Smooth muscle cell (in vitro differentiated cells): ENCODE results near the gene THBS4. TPM values are rescaled to one million over a fixed set of nuclear protein-coding genes. Genes with fewer than 3 reads are reported as not detected.

ENCODE experiments used
- DNase-seq: peaks from one replicate; lab custom pipeline; 2025; ENCODE audit not compliant: unreplicated experiment; lab: John Stamatoyannopoulos, UW
- H2AFZ ChIP-seq: fragments of 200-600 bp; sonication (generic); 2 replicates; pipeline ENCODE4 v1.6.0; 2016; ENCODE audit warnings: antibody characterized with exemption, low read depth, mild to moderate bottlenecking
- H3F3A ChIP-seq: fragments of 200-600 bp; sonication (generic); 2 replicates; pipeline ENCODE4 v1.6.0; 2017; ENCODE audit warnings: antibody characterized with exemption, low read depth
- H3K27ac ChIP-seq: fragments of 200-600 bp; sonication (generic); 2 replicates; pipeline ENCODE4 v1.5.1; 2016; ENCODE audit warnings: low read depth, mild to moderate bottlenecking
- H3K27me3 ChIP-seq: fragments of 200-600 bp; sonication (generic); 2 replicates; pipeline ENCODE4 v1.6.1; 2016; ENCODE audit warnings: low read depth, mild to moderate bottlenecking
- H3K36me3 ChIP-seq: fragments of 200-600 bp; sonication (generic); 2 replicates; pipeline ENCODE4 v1.5.1; 2016; ENCODE audit warnings: low read depth
- H3K4me1 ChIP-seq: fragments of 200-600 bp; sonication (generic); 2 replicates; pipeline ENCODE4 v1.5.1; 2016; ENCODE audit warnings: low read depth
- H3K4me2 ChIP-seq: fragments of 200-600 bp; sonication (generic); 2 replicates; pipeline ENCODE4 v1.6.0; 2016; ENCODE audit warnings: mild to moderate bottlenecking
- H3K4me3 ChIP-seq: fragments of 200-600 bp; sonication (generic); 2 replicates; pipeline ENCODE4 v1.5.1; 2016; ENCODE audit warnings: mild to moderate bottlenecking
- H3K79me2 ChIP-seq: fragments of 200-600 bp; sonication (generic); 2 replicates; pipeline ENCODE4 v1.6.0; 2016; ENCODE audit warnings: low read depth, mild to moderate bottlenecking
- H3K9ac ChIP-seq: fragments of 200-600 bp; sonication (generic); 2 replicates; pipeline ENCODE4 v1.6.0; 2016; ENCODE audit warnings: low read depth
- H3K9me3 ChIP-seq: fragments of 200-600 bp; sonication (generic); replicated peaks from 2 replicates; pipeline ENCODE4 v1.5.1; 2016; ENCODE audit warnings: low read depth
- H4K20me1 ChIP-seq: fragments of 200-600 bp; sonication (generic); 2 replicates; pipeline ENCODE4 v1.6.0; 2016; ENCODE audit warnings: low read depth
- CTCF ChIP-seq: fragments of 200-600 bp; sonication (generic); IDR thresholded peaks from 2 replicates; pipeline ENCODE4 v1.5.1; 2017; ENCODE audit warnings: borderline replicate concordance, mild to moderate bottlenecking, antibody characterized with exemption; ENCODE audit not compliant: insufficient read depth, poor library complexity, severe bottlenecking
- WGBS: methylation state at CpG from one replicate; pipeline ENCODE4 v1.1.7; 2016; ENCODE audit warnings: low lambda C conversion rate; 5-methylcytosine and 5-hydroxymethylcytosine counted together
- polyA plus RNA-seq: library from polyadenylated mRNA; unstranded; fragments of >200 nt; fragmentation: Nextera tagmentation; extraction: Ambion mirVana; gene quantifications from 2 replicates; pipeline ENCODE4 v1.2.1, GENCODE V29; 2016
- total RNA-seq: library from RNA; depleted of rRNA; stranded (reverse); fragments of >200 nt; gene quantifications from 2 replicates; pipeline ENCODE4 v1.2.3, GENCODE V29; 2014

The THBS4 gene
- total and polyA plus RNA-seq, 2 experiments from 2014 or later, result 0.61 to 2.9 TPM

DNA sequence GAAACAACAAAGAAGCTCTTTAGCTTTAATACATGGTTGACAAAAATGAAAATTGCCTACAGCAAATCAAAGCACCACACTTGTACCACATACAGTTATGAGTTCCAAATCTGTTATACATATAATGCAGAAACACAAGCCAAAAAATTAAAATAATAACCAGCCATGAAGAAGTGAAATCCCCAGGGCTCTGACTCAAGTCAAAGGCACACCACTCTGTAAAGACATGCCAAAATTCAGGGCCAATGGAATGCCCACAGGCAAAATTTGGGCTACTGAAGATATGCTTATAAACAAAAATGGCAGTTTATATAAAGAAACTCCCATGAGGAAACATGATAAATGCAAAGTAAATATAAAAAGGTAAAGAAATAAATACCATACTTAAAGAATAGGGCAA lies 29.0 kb downstream of the THBS4 start:
- DNase-seq, result no peak
- no peaks in the 10 kb centered on the region for H3K79me2 ChIP-seq
- no peak overlapping the region for H3K4me2 ChIP-seq
- no peaks in the 10 kb centered on the region for H4K20me1 ChIP-seq
- no peaks in the 10 kb centered on the region for H3K36me3 ChIP-seq
- no peaks in the 10 kb centered on the region for H3K4me1 ChIP-seq
- H3F3A ChIP-seq, result no peaks in the 10 kb centered on the region
- H3K27me3 ChIP-seq, result no peaks in the 10 kb centered on the region
- TF ChIP-seq CTCF, result no peak
- H3K4me3 ChIP-seq, result no peak overlapping the region
- H2AFZ ChIP-seq, result no peak overlapping the region
- H3K9ac ChIP-seq, result no peak overlapping the region
- H3K9me3 ChIP-seq, result no peaks in the 10 kb centered on the region
- no peak overlapping the region for H3K27ac ChIP-seq

GRCh38 chr5:80067016-80067415 lies 31.9 kb downstream of the THBS4 start:
- DNase-seq, result no peak
- Histone ChIP-seq H3K4me3 (no peak overlapping the region), H3K9me3 (no peaks in the 10 kb centered on the region), H4K20me1 (no peaks in the 10 kb centered on the region), H3K79me2 (no peaks in the 10 kb centered on the region), H3K4me1 (no peaks in the 10 kb centered on the region), H3K4me2 (no peak overlapping the region), H3F3A (no peaks in the 10 kb centered on the region), H2AFZ (no peak overlapping the region), H3K27ac (no peak overlapping the region), H3K9ac (no peak overlapping the region), H3K27me3 (no peaks in the 10 kb centered on the region), H3K36me3 (no peaks in the 10 kb centered on the region)
- no peak for TF ChIP-seq CTCF
- WGBS, result 80% methylated on average over 2 of the region's 2 CpGs

- H4K20me1 ChIP-seq, result no peaks in the 10 kb centered on the region
- WGBS, result 92% methylated on average over 8 of the region's 8 CpGs
- no peaks in the 10 kb centered on the region for H3F3A ChIP-seq
- no peaks in the 10 kb centered on the region for H3K36me3 ChIP-seq
- no peak for TF ChIP-seq CTCF
- no peak overlapping the region for H3K9ac ChIP-seq
- H3K4me2 ChIP-seq, result no peak overlapping the region
- no peak overlapping the region for H2AFZ ChIP-seq
- H3K4me1 ChIP-seq, result no peaks in the 10 kb centered on the region
- no peak overlapping the region for H3K27ac ChIP-seq
- no peak overlapping the region for H3K4me3 ChIP-seq
- H3K9me3 ChIP-seq, result no peaks in the 10 kb centered on the region
- H3K27me3 ChIP-seq, result no peaks in the 10 kb centered on the region
- DNase-seq, result no peak
- H3K79me2 ChIP-seq, result no peaks in the 10 kb centered on the region
Measured at GRCh38 chr5:80067531-80068245, 32.5 kb downstream of the THBS4 start.

DNA sequence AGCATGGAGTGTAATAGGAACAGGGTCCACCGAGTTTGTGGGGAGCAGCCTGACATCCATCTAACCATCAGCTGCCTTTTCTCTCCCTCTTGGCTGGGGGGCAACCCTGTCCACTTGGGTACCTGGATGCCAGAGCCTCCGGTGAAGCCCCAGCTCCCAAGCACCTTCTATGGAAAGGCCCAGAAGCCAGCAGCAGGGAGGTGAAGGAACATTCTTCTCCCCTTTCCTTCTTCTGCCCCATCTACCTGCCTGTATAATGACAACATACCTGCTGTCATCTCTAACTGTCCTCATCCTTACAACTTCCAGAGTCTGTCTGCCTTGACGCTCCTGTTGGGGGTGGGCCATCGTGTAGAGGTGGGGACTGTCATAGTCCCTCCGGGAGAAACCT lies 33.1 kb downstream of the THBS4 start:
- H3K4me3 ChIP-seq, result no peak overlapping the region
- H2AFZ ChIP-seq, result no peak overlapping the region
- H3K9ac ChIP-seq, result no peak overlapping the region
- DNase-seq, result no peak
- H3K4me1 ChIP-seq, result no peaks in the 10 kb centered on the region
- no peak for TF ChIP-seq CTCF
- H3F3A ChIP-seq, result no peaks in the 10 kb centered on the region
- no peaks in the 10 kb centered on the region for H3K36me3 ChIP-seq
- H3K9me3 ChIP-seq, result no peaks in the 10 kb centered on the region
- H3K27me3 ChIP-seq, result no peaks in the 10 kb centered on the region
- H3K27ac ChIP-seq, result no peak overlapping the region
- no peaks in the 10 kb centered on the region for H4K20me1 ChIP-seq
- WGBS, result 97% methylated on average over 5 of the region's 5 CpGs
- no peak overlapping the region for H3K4me2 ChIP-seq
- H3K79me2 ChIP-seq, result no peaks in the 10 kb centered on the region
